Tibial nerve (tissue), 3 donors: Measurements from ENCODE around the gene GCSAM.

ENCODE experiments used
- POLR2A ChIP-seq, 2 donors: fragments of 450-650 bp; IDR thresholded peaks; one replicate each; pipeline ENCODE4 v1.6.1; 2017; ENCODE audit warnings: antibody characterized with exemption in 2 of 2, mild to moderate bottlenecking in 2 of 2, moderate library complexity in 2 of 2
- TF ChIP-seq, protein P1 (sequence below), 5 experiments: fragments of 200-600 bp in 3 of 5; fragments of 450-650 bp in 2 of 5; sonication (generic) in 3 of 5; IDR thresholded peaks; one replicate each; pipeline ENCODE4 v1.5.1; 2016 to 2019; ENCODE audit warnings: antibody characterized with exemption in 5 of 5, mild to moderate bottlenecking in 3 of 5, moderate library complexity in 2 of 5

DNA sequence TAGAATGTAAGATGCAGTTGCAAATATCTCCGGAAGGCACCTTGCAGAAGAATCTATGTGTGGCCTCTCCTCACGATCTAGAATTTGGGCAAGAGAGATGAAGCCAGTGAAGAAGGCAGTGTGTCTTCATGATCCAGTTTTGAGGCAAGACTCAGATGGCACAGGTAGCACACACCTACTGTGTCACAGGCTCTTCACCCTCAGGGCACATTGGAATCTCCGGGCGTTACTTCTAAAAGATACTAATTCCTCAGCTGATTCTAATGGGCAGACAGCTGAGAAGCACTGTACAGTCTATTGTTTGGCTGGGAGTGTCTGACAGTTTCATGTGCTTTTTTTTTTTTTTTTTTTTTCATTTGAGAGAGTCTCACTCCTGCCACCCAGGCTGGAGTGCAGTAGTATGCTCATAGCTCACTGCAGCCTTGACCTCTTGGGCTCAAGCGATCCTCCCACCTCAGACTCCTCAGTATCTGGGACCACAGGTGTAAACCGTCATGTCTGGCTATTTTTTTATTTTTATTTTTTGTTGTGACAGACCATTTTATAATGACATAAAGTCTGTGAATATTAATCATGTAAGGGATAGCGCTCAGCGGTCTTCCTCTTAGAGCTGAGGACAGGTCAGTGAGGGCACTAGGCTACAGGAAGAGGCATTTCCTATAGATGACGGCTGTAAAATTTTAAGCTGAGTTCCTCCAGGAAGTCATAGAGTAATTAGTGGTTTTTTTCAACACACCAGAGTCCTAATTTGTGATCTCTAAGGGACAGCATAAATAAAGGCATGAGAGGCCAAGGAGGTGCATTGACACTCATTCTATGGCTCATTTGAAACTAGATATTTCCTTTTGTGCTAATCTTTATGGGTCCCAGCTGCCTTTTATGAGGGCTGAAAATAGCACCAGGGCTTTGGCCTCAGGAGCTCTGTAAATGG lies 42.8 kb downstream of the GCSAM start:
- no peak for TF ChIP-seq POLR2A (IDR thresholded peaks at IDR 0.05)
- TF ChIP-seq, protein P1, sequence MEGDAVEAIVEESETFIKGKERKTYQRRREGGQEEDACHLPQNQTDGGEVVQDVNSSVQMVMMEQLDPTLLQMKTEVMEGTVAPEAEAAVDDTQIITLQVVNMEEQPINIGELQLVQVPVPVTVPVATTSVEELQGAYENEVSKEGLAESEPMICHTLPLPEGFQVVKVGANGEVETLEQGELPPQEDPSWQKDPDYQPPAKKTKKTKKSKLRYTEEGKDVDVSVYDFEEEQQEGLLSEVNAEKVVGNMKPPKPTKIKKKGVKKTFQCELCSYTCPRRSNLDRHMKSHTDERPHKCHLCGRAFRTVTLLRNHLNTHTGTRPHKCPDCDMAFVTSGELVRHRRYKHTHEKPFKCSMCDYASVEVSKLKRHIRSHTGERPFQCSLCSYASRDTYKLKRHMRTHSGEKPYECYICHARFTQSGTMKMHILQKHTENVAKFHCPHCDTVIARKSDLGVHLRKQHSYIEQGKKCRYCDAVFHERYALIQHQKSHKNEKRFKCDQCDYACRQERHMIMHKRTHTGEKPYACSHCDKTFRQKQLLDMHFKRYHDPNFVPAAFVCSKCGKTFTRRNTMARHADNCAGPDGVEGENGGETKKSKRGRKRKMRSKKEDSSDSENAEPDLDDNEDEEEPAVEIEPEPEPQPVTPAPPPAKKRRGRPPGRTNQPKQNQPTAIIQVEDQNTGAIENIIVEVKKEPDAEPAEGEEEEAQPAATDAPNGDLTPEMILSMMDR (IDR thresholded peaks at IDR 0.05), result no peak
